HG03575 (cell line): Measurements from ENCODE around the gene PRKAR1A.

ENCODE experiments used
- ATAC-seq: cut with Tn5 transposase; IDR thresholded peaks from one replicate; pipeline ENCODE4 v1.9.1; 2021; ENCODE audit not compliant: unreplicated experiment, insufficient number of reproducible peaks, low FRiP score; ENCODE audit errors: extremely low read depth

Gene PRKAR1A

GRCh38 chr17:68592682-68593641, 80.7 kb downstream of the PRKAR1A start:
- no peak for ATAC-seq

GRCh38 chr17:68594552-68594951, 82.3 kb downstream of the PRKAR1A start:
- no peak for ATAC-seq

- ATAC-seq: no peak
These were observed 83.3 kb downstream of the PRKAR1A start for GRCh38 chr17:68595496-68595895.

GRCh38 chr17:68595986-68596385, 83.8 kb downstream of the PRKAR1A start:
- ATAC-seq: no peak

- ATAC-seq: no peak
These were observed 84.2 kb downstream of the PRKAR1A start for GRCh38 chr17:68596411-68596945.

GRCh38 chr17:68598074-68598473, 85.8 kb downstream of the PRKAR1A start:
- no peak for ATAC-seq

GRCh38 chr17:68598545-68598961, 86.3 kb downstream of the PRKAR1A start:
- no peak for ATAC-seq

GRCh38 chr17:68599091-68599490, 86.9 kb downstream of the PRKAR1A start:
- no peak for ATAC-seq

GRCh38 chr17:68599552-68600066, 87.4 kb downstream of the PRKAR1A start:
- no peak for ATAC-seq

- no peak for ATAC-seq
These were observed 88.1 kb downstream of the PRKAR1A start for GRCh38 chr17:68600067-68600930.
